Measurements from ENCODE around the gene HMG20B.

Gene HMG20B

GRCh38 chr19:3608079-3608641 lies 35.4 kb downstream of the HMG20B start:
- no peak for DNase-seq

- no peak for DNase-seq
These were observed 36.1 kb downstream of the HMG20B start for GRCh38 chr19:3608750-3609322.

GRCh38 chr19:3609779-3610719 lies 37.3 kb downstream of the HMG20B start:
- no peak for DNase-seq

DNA sequence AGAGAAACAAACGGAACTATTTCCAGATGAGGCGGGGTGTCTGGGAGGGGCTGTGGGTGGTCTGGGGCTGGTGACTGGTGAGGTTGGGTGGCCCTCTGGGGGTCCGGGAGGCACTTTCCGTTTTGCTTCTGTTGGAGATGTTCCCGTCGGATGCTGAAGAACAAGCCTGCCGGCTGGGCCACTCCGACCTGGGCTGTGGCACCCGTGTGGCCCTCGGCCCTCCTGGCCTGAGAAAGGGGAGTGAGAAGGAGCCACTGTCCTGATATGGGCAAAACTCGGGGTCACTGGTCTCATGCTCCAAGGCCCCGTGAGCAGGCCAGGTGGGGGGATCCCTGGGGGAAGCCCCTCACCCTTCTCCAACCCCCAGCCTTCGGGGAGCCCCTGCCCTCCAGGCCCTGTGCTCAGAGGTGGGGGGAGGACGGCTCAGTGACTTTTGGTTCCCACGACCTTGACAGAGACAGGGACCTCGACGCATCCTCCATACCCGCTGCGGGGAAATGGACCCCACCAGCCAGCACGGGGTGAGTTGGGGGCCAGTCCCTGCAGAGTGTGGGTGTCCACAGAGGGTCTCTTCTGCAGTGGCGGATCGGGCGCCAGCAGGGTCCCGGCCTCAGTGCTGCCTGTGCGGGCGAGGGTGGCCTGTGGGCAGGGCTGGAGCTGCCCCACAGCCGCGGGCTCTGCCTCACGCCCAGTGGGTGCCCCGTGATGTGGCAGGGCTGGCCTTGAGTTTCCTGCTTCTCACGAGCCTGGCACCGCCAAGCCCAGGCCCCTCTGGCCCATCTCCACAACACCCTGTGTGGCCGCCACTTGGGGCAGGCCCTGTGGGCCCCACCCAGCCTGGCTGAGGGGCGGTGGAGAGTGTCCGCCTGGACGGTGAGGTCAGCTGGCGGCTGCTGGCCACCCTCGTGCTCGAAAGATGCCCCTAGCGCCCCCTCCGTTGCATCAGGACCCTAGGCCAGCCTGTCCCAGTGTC lies 38.3 kb downstream of the HMG20B start:
- no peak for DNase-seq

DNA sequence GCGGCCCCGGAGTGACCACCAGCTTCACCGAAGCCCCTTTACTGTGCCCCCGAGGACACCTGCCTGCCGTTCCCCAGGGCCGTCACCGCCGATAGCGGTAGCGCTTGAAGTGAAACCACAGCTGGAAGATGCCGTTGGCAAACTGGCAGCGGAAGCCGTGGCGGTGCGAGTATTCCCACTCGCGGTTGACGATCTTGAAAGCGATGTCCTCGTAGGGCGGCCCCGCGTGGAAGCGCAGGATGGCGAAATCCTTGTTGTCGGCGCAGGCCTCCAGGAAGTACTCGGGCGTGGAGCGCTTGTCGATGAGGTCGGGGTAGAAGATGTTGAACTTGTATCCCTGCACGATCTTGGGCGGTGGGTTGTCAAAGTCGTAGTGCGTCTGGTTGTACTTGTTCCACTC lies 39.1 kb downstream of the HMG20B start:
- DNase-seq: no peak

GRCh38 chr19:3612330-3612729 lies 39.6 kb downstream of the HMG20B start:
- DNase-seq: no peak

- no peak for DNase-seq
These were observed 40.4 kb downstream of the HMG20B start for GRCh38 chr19:3612901-3613741.

DNA sequence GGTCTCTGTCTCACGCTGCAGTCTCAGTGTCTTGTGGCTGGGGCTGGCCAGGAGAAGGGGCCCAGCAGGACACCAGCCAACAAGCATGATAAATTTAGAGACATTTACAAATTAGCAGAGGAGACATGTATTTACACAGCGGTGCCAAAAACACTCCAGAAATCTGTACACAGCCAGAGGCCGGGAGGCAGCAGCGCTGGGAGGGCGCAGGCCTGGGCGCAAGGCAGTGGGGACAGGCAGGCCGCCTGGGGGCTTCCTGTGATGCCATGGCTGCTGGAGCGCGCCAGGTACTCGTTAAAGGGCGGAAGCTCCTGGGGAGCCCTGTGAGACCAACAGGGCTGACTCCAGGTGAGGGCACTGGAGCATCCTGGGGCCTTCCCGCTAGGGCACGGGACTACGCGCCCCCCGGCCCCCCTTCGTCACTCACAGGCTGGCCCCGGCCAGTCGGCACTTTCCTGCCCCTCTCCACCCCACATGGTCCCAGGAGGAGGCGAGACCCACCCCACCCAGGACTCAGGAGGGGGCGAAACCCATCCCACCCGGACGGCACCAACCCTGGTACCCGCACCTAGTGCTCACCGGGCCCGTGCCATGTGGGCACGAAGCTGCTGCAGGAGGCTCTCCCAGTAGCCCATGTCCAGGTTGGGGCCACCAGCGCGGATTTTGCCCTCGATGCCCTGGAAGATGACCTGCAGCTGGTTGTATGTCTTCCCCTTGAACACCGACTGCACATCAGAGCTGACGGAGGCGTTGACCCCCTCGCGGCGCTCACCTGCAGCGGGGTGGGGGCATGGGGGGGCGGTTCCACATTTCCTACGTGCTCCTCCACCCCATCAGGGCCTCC lies 41.3 kb downstream of the HMG20B start:
- DNase-seq: no peak

GRCh38 chr19:3614858-3615505 lies 42.2 kb downstream of the HMG20B start:
- no peak for DNase-seq

DNA sequence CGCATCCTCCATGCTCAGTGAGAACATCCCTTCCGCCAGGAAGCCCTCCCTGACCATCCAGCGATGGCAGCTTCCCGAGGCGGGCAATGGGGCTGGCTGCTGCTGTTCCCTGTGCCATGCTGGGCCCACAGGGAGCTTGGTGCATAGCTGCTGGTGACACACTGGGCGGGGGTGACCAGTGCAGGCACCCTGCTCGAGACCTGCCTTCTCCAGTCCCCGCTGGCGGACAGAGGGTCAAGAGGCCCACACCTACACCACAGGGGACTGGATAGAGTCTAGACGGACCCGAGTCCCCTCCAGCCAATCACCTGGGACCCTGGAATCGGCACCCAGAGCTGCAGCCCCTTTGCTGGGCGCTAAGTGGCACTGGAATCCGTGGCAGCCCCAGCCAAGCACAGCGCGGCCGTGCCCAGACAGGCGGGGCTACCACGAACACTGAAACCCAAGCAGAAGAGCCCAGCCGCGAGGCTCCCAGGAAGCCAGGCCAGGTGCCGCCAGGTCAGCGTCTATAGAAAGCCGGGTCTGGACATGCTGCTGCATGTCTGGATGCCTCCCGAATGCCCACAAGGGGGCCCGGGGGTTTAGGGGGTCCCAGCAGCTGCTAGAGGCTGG lies 42.9 kb downstream of the HMG20B start:
- DNase-seq: no peak

DNA sequence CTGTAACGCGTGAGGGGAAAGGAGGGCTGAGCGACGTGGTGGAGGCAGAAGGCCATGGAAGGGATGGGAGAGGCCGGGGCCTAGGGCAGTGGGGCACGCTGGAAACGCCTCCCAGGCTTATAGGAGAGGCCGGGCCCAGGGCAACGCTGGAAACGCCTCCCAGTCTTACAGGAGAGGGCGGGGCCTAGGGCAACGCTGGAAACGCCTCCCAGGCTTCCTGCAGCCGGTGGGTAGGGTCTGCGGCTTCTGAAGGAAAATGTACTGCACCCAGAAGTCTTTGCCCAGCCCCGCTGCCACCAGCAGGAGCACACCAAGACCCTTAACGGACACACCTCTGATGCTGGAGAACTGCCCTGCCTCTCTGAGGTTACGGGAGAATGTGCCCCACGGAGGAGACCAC lies 44.7 kb downstream of the HMG20B start:
- no peak for DNase-seq

DNA sequence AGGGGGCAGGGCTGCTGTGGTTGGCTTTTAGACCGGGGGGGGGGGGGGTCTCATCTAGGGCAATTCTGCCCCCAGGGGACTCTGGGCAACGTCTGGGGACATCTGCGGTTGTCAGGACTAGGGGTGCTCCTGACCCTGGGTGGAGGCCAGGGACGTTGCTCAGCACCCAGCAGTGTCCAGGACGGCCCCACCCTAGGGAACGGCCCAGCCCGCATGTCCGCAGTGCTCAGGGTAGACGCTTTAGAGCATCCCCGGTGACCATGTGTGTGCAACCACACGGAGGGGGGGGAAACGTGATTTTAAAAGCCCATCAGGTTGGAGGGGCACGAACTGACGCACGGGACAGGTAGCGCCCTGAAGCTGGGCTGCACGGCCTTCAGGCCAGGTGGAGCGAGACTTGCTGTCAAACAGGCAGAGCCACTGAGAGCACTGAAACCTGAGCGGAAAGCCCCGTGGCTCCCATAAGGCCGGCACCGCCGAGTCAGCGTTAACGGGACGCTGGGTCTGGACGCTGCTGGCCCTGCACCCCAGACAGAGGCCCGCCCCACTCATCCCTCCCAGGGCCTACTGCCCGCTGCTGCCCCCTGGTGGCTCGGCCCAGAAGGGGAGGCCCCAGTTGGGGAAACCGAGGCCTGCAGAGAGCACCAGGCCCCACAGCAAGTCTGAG lies 45.5 kb downstream of the HMG20B start:
- DNase-seq: peak; percentile 29 to 58

DNA sequence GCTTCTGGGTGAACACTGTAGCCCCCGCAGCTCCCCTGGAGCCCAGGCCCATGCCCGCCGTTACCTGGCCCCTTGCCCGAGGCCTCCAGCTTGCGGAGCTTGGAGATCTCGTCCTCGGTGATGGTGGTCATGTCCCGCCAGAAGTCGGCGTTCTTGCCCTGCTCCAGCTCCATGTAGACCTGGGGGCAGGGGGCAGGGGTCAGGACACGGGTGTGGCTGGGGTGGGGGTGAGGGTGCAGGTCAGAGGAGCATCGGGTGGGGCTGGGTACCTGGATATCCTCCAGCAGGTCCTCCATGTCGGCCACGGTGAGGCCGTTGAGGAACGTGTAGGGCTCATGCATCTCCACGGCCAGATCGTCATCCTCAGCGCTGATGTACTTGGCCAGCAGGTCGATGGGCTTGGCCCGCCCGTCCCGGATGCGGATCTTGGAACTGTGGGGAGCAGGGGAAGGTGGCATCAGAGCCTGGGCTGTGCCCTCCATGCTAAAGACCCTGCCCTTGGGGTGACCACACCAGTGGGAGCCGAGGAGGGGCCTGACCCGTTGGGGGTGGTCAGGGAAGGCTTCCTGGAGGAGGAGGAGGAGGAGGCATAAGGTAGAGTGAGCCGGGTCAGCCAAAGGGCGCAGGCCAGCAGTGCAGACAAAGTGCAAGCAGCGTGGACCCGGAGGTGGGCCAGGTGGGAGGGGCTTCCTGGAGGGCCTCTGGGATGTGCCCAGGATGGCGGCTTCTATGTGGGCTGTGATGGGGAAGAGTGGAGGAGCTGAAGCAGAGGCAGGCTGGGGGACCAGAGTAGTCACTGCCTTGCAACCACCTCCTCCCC lies 46.3 kb downstream of the HMG20B start:
- no peak for DNase-seq

- DNase-seq: no peak
These were observed 46.9 kb downstream of the HMG20B start for GRCh38 chr19:3619631-3620012.

DNA sequence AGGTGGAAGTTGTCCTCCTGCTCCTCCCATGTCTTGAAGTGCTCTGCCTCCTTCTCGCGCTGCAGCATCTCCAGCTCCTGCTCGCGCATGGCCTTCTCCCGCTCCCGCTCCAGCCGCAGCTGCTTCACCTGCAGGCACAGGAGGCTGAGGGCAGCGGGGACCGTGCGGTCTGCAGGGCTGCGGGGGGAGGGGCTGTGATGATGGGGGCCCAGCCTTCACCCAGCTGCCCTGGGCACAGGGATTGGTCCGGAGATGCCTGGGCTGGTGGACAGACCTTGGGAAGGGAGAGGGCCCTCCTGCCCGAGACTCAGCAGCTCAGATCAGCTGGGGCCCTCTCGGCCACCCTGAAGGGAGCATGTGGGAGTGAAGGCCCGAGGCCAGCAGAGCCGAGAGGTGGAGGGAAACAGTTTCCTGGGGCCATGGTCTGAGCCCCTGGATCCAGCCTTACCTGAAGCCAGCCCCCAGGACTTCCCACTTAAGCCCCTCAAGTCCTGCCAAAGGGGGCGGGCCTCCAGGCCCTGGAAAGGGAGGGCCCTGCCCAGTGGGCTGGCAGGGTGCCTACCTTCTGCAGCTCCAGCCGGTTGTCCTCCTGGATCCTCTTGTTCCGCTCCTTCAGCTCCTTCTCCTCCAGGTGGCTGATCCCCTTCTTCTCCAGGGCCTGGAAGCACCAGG lies 47.5 kb downstream of the HMG20B start:
- no peak for DNase-seq

DNA sequence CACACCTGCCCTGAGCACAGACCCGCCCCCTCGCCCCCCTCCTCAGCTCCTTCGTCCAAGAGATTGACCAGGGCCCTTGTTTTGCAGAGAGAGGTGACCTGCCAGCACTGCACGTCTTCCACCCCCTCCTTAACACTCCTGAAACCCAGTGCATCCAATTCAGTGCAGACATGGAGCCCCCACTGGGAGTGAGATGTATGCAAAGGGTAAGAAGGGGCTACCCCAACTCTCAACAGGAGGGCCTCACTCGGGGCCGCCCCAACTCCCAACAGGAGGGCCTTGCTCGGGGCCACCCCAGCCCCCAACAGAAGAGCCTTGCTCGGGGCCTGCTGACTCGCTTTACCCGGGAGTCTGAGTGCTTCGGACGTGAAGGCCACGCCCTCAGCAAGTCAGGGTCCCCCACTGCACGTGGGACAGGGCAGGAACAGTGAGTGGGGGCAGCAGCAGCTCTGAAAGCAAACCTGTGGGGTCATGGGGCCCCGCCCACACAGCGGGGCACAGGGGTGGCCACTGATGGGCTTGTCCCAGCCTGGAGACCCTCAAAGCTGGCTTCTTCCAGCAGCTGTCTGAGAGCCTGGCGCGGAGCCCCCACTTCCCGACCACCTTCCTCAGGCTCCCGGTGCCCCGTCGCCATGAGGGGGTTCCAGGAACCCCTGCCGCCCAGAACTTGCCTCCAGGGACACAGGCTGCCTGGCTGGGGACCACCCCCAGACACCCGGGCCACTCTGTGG lies 48.2 kb downstream of the HMG20B start:
- DNase-seq: no peak

DNA sequence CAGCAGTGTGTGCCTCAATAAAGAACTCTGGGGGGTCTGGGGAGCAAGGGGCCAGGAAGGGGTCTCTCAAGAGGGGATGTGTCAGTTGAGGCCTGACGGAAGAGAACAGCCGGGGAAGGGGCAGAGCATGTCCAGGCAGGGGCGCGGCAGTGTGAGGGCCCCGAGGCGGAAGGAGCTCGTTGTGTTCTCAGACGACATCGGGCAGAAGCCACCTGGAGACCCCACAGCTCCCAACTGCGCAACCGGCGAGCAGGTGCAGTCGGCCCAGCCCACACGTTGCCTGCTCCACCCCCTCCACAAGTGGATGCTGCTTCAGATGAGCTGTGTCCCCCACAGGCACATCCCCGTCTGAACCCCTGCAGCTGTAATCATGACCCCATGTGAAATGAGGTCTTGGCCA lies 48.9 kb downstream of the HMG20B start:
- no peak for DNase-seq
